ENCODE results near the gene IFT22. TPM values are rescaled to one million over a fixed set of nuclear protein-coding genes. Genes with fewer than 3 reads are reported as not detected.
A peak's percentile ranks its signal among the peaks of the same experiment; 100 is the strongest.
"Not testable (repeated sequence)": the region's sequence is repeated elsewhere in the genome, so short reads cannot be mapped to it uniquely, and the experiment has no call there.

The IFT22 gene
- total RNA-seq, 1 donor from 2014 or later: 16.2 TPM

GRCh38 chr7:101287032-101287431 lies 34.6 kb downstream of the IFT22 start:
- Histone ChIP-seq H3K4me3 (no peak overlapping the region), H3K36me3 (no peaks in the 10 kb centered on the region), H3K27me3 (peaks cover 15% of the 10 kb centered on the region), H3K9me3 (no peaks in the 10 kb centered on the region), H3K27ac (no peak overlapping the region), H3K4me1 (peaks cover 3% of the 10 kb centered on the region)
- TF ChIP-seq CTCF (IDR thresholded peaks at IDR 0.05): no peak
- ATAC-seq (peak; percentile 85), DNase-seq (peak; percentile 72)
- intact Hi-C loops (cut with DNase I): no loop called here

GRCh38 chr7:101285880-101286279 lies 35.7 kb downstream of the IFT22 start:
- H3K4me3 ChIP-seq; intact Hi-C loops (cut with DNase I); H3K4me1 ChIP-seq; H3K27me3 ChIP-seq; H3K27ac ChIP-seq; H3K36me3 ChIP-seq; H3K9me3 ChIP-seq: not testable (repeated sequence)
- DNase-seq: peak; percentile 79
- peak; percentile 74 for ATAC-seq

- no peak overlapping the region for H3K27ac ChIP-seq
- H3K27me3 ChIP-seq: no peaks in the 10 kb centered on the region
- intact Hi-C loops (cut with DNase I): no loop called here
- no peaks in the 10 kb centered on the region for H3K9me3 ChIP-seq
- no peak overlapping the region for H3K4me3 ChIP-seq
- no peaks in the 10 kb centered on the region for H3K36me3 ChIP-seq
- H3K4me1 ChIP-seq: peaks cover 3% of the 10 kb centered on the region
- no peak for TF ChIP-seq CTCF (IDR thresholded peaks at IDR 0.05)
- ATAC-seq (no peak), DNase-seq (no peak)
Measured at GRCh38 chr7:101285171-101285570, 36.4 kb downstream of the IFT22 start.

GRCh38 chr7:101280912-101281311 lies 40.7 kb downstream of the IFT22 start:
- intact Hi-C loops (cut with DNase I): loop anchor here (5.0 kb wide), 1 partner anchor 139 kb away; no protein-coding TSS in a partner anchor
- not testable (repeated sequence) for H3K36me3 ChIP-seq, H3K27ac ChIP-seq, DNase-seq, H3K4me1 ChIP-seq, H3K9me3 ChIP-seq, ATAC-seq, H3K4me3 ChIP-seq
- H3K27me3 ChIP-seq: peaks cover 18% of the 10 kb centered on the region

GRCh38 chr7:101278461-101279292 lies 42.9 kb downstream of the IFT22 start:
- Histone ChIP-seq H3K27ac (no peak overlapping the region), H3K36me3 (no peaks in the 10 kb centered on the region), H3K4me3 (no peak overlapping the region), H3K9me3 (no peaks in the 10 kb centered on the region), H3K4me1 (peaks cover 3% of the 10 kb centered on the region), H3K27me3 (peaks cover 18% of the 10 kb centered on the region)
- TF ChIP-seq CTCF (IDR thresholded peaks at IDR 0.05): no peak
- no peak for ATAC-seq
- DNase-seq: no peak
- intact Hi-C loops (cut with DNase I): no loop called here

- intact Hi-C loops (cut with DNase I): no loop called here
- H3K36me3 ChIP-seq: no peaks in the 10 kb centered on the region
- ATAC-seq (no peak), DNase-seq (no peak)
- H3K9me3 ChIP-seq: no peaks in the 10 kb centered on the region
- no peak for TF ChIP-seq CTCF (IDR thresholded peaks at IDR 0.05)
- no peak overlapping the region for H3K4me3 ChIP-seq
- H3K27ac ChIP-seq: no peak overlapping the region
- H3K27me3 ChIP-seq: peaks cover 26% of the 10 kb centered on the region
- H3K4me1 ChIP-seq: no peaks in the 10 kb centered on the region
Measured at GRCh38 chr7:101277155-101277554, 44.5 kb downstream of the IFT22 start.

All from upper lobe of right lung (tissue), 1 donor.